GM18861 (cell line): ENCODE results near the gene C22orf31.

Experiments used
- ATAC-seq: cut with Tn5 transposase; IDR thresholded peaks from one replicate; pipeline ENCODE4 v1.9.1; 2021; ENCODE audit not compliant: unreplicated experiment

The C22orf31 gene

DNA sequence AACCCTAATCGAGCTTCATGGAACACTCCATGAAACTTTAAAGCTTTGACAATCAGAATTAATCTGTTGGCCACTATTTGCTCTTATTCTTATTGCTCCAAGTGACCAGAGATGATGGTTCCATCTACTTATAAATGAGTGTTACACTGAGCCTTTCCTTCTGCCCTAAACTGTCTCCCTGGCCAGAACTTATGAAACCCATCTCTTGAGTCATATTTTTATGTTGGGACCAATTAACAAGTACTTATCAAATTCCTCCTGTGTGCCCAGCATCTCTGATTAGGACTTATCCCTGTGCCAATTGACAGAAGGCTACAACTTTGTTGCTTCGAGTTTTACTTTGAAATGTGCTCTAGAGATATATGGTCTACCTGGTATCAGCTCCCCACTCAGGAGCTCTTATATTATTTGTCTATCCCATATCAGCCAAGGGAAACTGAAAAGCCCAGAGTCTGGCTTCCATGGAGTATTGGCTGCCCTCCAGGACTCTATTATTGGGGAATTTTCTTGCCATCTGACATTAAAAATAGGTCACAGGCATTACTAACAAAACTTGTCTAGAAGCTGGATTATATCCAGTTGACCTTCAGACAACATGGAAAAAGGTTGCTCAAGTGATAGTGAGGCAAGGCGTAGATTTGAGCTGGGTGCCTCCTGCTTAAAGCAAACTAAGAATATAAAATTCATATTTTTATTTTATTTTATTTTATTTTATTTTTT, 20.0 kb upstream of the C22orf31 start:
- ATAC-seq = no peak

DNA sequence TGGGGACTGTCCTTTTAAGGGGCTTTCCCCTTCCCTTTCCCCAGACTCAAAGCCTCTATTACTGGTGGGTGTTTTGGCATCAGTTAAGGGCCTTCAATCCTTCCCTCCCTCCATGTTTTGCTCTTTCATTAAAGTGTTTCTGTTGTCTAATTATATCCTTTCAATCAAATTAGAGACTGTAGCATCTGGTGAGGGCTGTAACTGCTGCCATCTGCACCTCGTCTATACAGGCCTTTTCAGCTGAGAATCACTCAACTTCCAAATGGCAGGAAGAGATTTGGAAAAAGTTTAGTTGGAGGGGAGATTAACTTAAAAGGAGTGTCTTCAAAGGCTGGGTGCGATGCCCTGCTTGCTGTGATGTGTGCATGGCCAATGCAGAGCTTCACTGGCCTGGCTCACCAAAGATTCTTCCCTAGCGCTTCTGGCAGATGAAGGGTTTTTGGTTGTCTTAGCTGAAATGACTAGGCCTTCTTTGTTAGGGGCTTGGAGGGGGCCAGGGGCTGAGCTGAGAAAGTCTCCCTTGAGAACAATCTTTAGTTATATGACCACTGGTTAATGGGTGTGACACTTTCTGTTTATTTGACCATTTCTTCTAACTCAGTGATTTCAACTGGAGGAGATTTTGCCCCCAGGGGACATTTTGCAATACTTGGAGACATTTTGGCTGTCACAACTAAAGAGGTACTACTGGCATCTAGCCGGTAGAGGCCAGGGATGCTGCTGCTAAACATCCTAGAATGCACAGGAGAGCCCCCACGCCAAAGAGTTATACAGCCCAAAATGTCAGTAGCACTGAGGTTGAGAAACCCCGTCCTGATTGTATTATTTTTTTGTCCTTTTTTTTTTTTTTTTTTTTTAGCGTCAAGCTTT, 18.7 kb upstream of the C22orf31 start:
- no peak for ATAC-seq

DNA sequence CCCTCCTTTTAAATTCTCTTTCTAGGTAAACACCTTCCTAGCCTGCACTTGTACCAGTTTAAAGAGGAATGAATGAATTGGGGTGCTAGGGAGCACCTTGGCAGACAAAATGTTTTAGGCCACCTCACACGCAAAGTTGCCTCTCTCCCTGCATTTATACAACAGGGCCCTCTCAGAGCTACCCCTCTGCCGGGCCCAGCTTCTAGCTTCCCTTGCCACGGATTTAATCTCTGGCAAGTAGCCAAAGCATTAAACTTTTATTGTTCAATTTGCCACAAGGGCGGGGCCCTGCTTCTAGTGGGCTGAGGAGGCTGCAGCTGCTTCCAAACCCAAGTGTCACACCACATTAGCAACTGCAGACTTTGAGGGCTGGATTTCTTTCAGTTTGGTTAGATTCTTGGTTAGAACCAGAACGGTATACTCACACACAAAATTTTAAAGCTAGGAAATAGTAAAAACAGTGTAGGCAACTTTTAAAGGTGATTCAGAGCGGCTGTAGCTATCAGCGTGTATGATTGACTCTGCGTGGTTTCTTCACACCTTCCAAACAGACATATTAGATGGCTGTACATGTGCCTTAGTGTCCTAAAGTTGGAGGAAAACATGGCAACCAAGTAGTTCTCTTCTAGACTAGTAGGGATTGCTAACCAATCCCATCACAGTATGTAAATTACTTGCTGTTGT, 17.7 kb upstream of the C22orf31 start:
- ATAC-seq = no peak

DNA sequence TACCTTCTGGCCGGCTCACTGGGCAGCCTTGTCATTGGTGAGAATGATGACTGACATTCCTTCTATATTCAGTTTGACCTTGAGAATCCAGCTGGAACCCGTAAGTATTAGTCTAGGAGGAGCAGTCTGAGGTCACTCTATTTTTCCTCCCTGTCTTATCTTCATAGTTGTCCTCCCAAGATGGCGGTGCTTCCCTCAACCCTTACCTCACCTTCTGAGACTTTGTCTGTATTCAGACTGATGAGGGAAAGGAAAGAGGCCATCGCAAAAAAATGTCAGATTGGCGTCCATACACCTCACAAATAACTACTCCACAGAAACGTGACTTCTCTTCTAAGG, 17.2 kb upstream of the C22orf31 start:
- ATAC-seq = no peak

DNA sequence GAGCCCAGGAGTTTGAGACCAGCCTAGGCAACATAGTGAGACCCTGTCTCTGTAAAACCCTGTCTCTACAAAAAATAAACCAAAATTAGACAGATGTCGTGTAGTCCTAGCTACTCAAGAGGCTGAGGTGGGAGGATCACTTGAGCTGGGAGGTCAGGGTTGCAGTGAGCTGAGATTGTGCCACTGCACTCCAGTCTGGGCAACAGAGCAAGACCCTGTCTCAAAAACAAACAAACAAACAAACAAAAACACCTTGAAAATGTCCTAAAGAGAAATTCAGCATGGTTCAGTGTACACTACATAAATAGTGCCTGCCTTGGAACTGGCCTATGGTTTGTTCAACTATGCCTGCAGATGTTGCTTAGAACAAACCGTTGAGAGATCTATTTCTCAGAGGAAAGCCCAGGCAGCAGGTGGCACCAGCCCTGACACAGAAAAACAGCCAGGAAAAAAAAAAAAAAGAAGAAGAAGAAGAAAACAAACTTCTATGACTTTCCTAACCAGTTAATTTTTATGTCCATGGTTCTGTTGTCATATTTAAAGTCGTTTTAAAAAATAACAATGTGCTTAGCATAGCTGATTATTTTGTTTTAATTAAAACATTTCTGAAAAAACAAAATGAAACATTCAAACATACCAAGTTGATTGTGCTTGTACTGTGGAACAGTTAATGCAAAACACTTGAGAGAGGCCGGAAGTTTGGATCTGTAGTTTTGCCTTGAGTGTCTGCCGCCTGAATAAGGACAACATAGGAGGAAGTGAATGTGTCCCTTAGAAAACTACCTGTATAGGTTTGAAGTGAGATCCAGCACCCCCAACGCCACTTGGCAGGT, 16.6 kb upstream of the C22orf31 start:
- no peak for ATAC-seq

DNA sequence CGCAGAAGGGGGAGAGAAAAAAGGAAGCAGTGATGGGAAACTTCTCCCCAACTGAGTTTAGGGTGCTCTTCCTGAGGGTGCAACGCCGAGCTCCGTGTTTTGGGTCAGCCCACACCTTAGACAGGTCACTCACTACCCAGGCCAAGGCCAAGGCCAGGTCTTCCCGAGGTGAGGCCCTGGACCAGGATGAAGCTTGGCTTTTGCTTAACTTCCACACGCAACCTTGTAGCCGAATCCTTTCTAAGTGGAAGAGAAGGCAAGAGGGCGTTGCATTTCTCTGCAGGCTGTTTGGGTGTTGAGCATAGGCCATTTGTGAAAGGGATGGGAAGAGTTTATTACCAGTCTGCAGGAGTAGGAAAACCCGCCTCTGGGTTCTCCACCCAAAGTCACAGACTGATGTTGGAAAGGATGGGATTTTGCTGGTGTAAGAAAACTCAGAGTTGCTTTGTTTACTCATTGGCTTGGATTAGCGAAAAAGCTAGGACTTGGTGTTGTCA, 12.7 kb upstream of the C22orf31 start:
- ATAC-seq = no peak

DNA sequence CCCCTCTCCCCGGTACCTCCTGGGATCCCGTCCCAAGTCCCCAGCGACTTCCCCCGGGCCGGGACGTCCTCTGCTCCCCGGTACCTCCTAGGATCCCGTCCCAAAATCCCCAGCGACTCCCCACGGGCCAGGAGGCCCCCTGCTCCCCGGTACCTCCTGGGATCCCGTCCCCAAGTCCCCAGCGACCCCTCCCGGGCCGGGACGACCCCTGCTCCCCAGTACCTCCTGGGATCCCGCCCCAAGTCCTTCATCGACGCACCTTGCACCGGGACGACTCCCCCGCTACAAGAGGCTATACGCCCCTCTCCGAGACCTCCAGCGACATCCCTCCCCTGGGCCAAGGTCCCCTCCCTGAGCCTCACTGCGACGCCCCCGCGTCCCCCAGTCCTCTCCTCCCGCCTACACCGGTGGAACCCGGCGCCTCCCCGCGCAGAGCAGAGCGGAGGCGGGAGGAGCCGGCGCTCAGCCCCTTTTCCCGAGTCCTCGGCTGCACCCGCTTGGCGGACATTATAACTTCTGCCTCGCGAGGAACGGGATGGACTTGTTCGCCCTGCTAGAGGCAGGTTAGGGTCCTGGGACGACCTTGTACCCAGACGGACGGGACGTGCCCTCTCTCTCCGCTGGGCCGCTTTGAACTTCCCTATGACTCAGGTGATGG, 12.1 kb upstream of the C22orf31 start:
- ATAC-seq = no peak

DNA sequence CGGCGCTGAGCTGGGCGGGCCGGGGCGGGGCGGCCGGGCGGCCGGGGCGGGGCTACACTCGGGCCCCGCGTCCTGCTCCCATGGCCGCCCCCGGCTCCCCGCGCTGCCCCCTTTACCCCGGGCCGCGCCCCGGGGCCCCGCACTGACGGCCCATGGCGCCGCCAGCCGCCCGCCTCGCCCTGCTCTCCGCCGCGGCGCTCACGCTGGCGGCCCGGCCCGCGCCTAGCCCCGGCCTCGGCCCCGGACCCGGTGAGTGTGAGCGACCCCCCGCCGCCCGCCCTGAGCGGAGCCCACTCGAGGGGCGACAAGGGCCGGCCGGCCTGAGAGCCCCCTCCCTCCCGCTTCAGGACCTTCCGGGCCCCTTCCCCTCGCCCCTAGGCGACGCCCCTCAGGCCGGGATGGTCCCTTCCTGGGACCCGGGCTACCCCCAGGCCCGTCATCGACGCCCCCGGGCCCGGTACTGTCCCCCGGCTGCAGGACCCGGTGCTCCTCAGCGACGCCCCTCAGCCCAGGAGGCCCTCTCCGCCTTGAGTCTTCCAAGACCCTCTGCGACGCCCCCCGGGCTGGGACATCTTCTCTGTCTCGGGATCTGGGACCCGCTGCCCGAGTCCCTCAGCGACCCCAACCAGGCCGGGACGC, 11.5 kb upstream of the C22orf31 start, which contains the start of gene KREMEN1:
Gene KREMEN1 (plus strand): TSS at position 57 of the 639 bp plus-strand sequence. CDS start 96 bp downstream, at position 153.
- no peak for ATAC-seq

DNA sequence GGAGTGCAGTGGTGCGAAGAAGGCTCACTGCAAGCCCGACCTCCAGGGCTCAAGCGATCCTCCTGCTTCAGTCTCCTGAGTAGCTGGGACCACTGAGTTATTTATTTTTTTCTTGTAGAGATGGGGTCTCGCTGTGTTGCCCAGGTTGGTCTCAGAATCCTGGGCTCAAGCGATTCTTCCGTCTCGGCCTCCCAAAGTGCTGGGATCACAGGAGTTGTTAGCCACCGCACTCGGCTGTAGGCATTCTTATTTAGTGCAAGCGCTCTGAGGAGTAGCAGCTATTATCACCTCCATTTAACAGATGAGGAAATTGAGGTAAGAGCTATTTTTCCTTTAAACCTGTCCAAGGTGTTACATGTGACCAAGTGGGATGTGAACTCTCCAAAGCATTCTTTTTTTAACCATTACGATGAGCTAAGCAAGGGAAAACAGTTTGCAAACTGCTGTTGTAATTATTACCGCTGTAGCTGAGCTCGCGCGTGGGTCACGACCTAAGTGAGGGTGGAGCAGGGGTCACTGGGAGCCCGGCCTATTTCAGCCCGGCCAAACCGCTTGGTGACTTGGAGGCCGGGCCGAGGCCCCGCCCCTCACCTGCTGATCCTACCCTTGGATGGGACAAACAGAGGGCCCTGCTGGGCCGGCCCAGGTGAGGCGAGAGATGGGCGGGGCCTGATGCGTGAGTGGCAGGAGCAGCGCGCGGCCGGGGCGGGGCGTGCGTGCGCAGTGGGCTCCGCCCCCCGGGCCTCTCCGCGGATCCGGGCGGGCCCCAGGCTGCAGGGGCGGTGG, 10.8 kb upstream of the C22orf31 start:
- peak; percentile 66 for ATAC-seq

DNA sequence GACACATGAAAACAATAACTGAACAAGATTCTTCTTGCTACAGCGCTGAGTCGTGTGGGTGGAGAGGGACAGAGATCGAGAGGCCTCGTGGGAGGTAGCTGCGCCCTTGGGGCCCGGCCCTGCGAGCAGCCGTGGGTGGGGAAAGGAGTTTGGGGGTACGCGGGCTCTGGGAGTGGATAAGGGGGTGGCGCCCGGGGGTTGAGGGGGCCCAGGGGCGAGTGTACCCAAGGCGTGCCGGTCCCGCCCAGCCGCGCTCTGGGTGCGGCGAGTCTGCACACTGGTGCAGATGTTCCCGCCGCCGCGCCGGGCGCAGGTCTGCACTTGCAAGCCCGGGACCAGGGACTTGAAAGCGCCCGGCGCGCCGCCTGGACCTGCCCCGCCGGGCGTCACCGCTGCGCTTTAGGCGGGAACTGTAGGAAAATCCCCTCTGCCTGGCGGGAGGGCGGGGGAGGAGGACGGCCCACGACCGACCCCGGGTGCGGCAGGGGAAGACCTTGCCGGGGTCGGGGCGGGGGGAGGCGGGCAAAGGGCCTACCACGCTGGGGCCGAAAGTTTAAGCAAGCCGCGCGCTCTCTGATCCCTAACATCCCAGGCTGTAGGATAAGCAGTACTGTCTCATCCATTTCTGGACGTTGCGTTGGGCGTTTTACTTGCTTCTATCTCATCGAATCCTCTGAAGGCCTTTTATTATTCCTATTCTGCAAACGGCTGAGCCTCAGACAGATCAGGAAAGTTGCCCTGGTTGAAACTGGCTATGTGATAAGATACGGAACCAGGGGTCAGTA, 9.8 kb upstream of the C22orf31 start:
- ATAC-seq = no peak

DNA sequence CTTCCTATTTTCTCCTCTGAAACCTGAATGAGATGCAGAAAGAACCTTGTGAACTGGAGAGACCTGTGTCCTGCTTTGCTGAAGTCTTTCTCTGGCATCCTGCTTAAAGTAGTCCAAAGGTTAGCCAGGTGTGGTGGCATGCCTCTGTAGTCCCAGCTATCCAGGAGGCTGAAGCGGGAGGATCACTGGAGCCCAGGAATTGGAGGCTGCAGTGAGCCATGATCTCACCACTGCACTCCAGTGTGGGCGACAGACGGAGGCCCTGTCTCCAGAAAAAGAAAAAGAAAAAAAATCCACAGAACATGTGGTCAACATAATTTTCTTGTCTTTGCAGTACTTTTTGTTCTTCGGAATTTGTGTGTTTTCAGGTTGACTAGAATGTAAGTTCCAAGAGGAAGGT, 8.9 kb upstream of the C22orf31 start:
- ATAC-seq = no peak

DNA sequence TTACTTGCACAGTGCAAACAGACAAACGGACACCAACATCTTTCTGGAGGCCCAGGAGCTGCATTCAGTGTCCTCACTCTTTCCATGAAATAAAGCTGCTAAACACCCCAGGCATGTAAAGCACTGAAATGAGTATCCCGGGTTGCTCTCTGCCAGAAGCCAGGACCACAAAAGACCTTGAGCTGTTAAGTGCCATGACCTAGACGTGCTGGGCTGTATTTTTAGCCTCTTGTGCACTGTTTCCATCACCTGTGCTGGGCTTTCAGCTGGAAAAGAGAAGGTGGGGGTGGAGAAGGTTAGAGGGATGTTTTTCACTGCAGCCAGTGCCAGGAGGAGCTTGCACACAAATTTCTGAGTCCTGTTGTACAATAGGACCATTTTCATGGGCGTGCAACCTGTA, 7.8 kb upstream of the C22orf31 start:
- no peak for ATAC-seq

DNA sequence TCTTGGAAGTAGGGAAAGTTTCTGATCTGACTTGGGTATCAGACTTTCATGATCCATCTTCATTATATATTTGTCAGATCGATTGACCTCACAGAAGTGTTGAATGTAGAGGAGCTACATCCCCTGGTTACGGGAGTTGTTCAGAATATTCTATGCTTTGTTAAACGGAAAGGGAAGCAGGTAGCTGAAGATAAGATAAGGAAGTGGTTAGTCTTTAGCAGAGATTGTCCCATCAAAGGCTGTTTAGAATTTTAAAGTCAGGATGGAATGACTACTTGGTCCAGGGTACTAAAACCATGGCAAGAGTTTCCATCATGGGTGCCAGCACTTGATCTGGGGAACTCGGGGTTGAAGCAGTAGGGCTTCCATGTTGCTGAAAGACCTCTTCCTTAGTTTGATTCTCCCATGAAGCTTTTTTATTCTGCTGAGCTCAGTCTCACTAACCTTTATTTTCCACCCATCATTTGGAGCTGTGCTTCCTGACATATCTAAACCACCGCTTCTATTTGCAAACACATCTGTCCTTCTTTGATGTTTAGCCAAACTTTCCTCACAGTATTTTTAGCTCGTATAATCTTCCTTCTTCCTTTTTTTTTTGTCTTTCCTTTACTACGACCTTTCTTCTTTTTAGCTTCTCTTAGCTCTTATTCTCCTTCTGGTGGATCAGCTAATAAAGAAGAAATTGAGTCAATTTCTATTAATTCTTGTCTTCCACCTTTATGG, 4.0 kb upstream of the C22orf31 start:
- no peak for ATAC-seq

DNA sequence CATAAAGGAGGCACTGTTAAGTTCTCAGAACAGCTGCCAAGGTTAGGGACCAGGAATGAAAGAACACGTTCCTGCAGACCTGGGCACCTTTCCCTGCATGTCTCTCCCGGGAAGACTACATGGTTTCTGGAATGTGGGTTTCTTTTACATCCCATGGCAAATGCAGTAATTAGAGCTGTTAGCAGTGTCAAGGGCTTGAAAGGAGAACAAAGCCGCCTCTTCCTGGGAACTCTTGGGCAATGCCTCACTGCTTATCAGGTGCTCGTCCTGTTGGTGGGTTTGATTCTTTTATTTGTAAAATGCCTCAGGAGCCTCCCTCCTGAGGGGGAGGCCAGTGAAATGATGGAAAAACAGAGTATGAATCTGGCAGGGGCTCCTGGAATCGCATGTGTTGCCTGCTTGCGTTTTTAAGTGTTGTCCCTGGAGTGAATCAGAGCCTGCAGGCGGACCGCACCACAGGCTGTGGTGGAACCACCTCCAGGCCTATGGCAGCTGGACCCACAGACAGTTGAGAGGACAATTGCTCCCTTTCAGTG, 723 bp upstream of the C22orf31 start:
- ATAC-seq = no peak

DNA sequence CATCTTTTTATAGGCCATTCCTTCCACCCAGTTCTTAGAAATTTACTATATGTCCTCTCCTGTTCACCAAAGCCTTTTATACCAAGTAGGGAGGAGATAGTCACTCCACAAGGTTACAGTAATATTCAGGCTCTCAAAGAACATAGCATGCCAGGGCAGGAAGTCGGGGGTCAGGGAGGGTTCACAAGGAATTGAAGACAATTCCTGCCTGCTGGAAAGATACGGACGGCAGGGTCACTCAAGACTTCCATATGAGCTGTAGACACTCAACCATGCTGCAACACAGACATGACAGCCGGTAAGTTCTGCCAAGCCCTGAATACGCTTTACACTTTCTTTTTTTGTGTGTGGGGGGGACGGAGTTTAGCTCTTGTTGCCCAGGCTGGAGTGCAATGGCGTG, 700 bp downstream of the C22orf31 start:
- no peak for ATAC-seq

DNA sequence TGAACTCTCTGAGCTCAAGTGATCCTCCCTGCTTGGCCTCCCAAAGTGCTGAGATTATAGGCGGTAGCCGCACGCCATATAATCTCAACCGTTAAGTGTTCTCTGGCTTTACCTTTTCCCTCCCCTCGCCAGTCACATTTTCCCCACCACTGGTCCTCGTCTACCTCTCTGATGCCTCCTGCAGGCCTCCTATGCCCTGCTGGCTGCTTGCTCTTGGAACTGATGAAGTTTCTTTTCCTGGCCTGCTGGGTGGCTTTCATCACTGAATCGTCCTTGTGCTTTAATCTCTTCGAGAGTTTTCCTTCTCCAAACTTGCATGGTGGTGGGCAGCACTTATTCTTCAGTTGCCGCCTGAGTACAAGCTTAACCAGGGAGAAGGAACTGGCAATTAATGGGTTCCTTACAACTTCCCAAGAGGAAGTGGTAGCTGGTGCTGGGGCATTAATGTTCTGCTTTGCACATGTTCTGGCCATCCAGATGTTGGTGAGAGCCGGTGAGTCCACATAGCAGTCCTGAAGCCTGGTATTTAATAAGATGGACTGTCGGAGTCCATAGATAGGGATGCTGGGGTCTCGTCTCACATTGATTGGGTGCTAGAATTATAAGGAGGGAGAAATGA, 1.3 kb downstream of the C22orf31 start:
- ATAC-seq = no peak

DNA sequence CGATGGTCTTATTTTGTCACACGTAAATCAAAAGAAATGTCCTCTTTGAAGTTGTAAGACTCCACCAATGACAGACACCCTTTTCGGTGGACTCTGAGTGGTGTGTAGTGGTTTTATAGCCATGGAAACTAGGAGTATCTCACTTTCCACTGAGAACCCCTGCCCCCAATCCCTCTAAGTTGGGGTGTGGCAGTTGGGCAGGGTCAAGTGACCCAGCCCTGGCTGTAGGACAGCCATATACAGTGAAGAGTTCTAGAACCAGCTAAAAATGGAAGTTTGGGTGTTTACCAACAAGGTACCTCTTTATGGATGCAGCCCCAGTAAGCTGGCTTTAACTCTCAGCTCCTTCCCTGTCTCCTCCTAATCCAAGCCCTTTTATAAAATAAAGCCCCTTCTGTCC, 5.2 kb downstream of the C22orf31 start:
- ATAC-seq = no peak
